Muscle layer of colon (tissue), 2 donors: ENCODE results near the gene DOK4.

Source experiments
- H3K27ac ChIP-seq: one replicate; pipeline ENCODE4 v1.7.0; 2013; ENCODE audit warnings: low read depth, mild to moderate bottlenecking, low read length, moderate library complexity
- H3K27me3 ChIP-seq, 2 donors: one replicate each; pipeline ENCODE4 v1.7.0; 2013; ENCODE audit warnings: low read length in 2 of 2, mild to moderate bottlenecking in 2 of 2; ENCODE audit not compliant: insufficient read depth in 2 of 2, control insufficient read depth in 1 of 2
- H3K36me3 ChIP-seq: one replicate; pipeline ENCODE4 v1.7.0; 2013; ENCODE audit warnings: mild to moderate bottlenecking, low read length; ENCODE audit not compliant: insufficient read depth
- H3K4me1 ChIP-seq: one replicate; pipeline ENCODE4 v1.7.0; 2013; ENCODE audit warnings: mild to moderate bottlenecking, low read length; ENCODE audit not compliant: insufficient read depth
- H3K4me3 ChIP-seq, 2 donors: one replicate each; pipeline ENCODE4 v1.7.0; 2013; ENCODE audit warnings: low read length in 2 of 2, low read depth in 1 of 2, mild to moderate bottlenecking in 1 of 2, moderate library complexity in 1 of 2
- H3K9ac ChIP-seq: one replicate; pipeline ENCODE4 v1.7.0; 2013; ENCODE audit warnings: low read length
- H3K9me3 ChIP-seq: one replicate; pipeline ENCODE4 v1.7.0; 2013; ENCODE audit warnings: mild to moderate bottlenecking, low read length
- donor health status: abdominal sarcoma.
- donor health status: Adenocarcinoma of cecum.

The DOK4 gene

GRCh38 chr16:57427824-57428223 is 58.5 kb downstream of the DOK4 start:
- H3K27me3 ChIP-seq, result no peaks in the 10 kb centered on the region
- no peak overlapping the region for H3K4me3 ChIP-seq
- no peak overlapping the region for H3K27ac ChIP-seq
- H3K36me3 ChIP-seq, result peaks cover 43% of the 10 kb centered on the region
- H3K9me3 ChIP-seq, result no peaks in the 10 kb centered on the region
- H3K4me1 ChIP-seq, result no peaks in the 10 kb centered on the region
- H3K9ac ChIP-seq, result no peak overlapping the region

DNA sequence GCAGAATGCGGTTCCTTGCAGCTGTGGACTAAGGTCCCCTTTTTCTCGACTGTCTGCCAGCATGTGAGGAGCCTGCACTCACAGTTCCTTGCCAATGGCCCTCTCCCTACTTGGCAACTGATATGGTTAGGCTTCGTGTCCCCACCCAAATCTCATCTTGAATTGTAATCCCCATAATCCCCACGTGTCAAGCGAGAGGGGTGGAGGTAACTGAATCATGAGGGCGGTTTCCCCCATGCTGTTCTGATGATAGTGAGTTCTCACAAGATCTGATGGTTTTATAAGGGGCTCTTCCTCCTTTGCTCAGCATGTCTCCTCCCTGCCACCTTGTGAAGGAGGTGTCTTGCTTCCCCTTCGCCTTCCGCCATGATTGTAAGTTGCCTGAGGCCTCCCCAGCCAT is 59.0 kb downstream of the DOK4 start:
- Histone ChIP-seq H3K27me3 (no peaks in the 10 kb centered on the region), H3K36me3 (peaks cover 38% of the 10 kb centered on the region), H3K9ac (no peak overlapping the region), H3K4me1 (peaks cover 4% of the 10 kb centered on the region), H3K9me3 (no peaks in the 10 kb centered on the region), H3K27ac (no peak overlapping the region), H3K4me3 (no peak overlapping the region)

DNA sequence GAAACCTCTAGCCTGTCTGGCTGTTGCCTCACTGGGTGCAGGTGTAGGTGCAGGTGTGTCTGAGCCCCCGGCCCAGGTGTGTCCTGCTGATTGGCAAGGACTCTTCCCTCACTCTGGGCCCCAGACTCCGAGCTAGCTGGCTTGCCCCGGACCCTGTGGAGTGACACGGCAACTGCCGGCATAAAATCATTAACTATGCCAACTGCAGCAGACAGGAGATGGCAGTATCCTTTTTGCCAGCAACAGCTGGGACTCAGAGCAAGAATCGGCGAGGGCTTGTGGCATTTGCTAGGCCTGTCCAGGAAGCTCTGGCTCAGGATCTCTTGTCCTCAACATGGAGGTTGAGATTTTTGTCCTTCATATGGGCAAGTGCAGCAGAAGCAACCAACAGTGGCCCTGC is 59.9 kb downstream of the DOK4 start:
- no peak overlapping the region for H3K9ac ChIP-seq
- no peaks in the 10 kb centered on the region for H3K9me3 ChIP-seq
- no peaks in the 10 kb centered on the region for H3K27me3 ChIP-seq
- H3K27ac ChIP-seq, result no peak overlapping the region
- H3K4me1 ChIP-seq, result peaks cover 9% of the 10 kb centered on the region
- peaks cover 32% of the 10 kb centered on the region for H3K36me3 ChIP-seq
- H3K4me3 ChIP-seq, result no peak overlapping the region

- H3K9ac ChIP-seq, result no peak overlapping the region
- H3K27me3 ChIP-seq, result no peaks in the 10 kb centered on the region
- H3K27ac ChIP-seq, result no peak overlapping the region
- peaks cover 15% of the 10 kb centered on the region for H3K36me3 ChIP-seq
- H3K4me1 ChIP-seq, result peaks cover 9% of the 10 kb centered on the region
- H3K9me3 ChIP-seq, result no peaks in the 10 kb centered on the region
- H3K4me3 ChIP-seq, result no peak overlapping the region
These were observed 61.7 kb downstream of the DOK4 start for GRCh38 chr16:57424583-57424982.

DNA sequence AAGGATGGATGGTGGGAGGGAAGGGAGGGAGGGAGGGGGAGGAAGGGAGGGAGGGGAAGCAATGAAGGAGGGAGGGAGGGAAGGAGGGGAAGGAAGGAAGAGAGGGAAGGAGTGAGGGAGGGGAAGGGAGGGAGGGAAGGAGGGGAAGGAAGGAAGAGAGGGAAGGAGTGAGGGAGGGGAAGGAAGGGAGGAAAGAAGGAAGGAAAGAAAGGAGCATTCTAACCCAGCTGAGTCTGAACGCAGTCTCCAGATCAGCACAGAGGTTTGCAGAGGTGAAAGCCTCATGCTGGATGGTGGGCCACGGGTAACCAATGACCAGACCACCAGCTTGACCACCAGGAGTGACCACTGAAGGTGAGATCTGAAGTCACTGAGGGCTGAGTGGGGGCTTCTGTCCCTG is 63.1 kb downstream of the DOK4 start:
- H3K27ac ChIP-seq, result no peak overlapping the region
- H3K4me1 ChIP-seq, result peaks cover 18% of the 10 kb centered on the region
- no peaks in the 10 kb centered on the region for H3K27me3 ChIP-seq
- H3K4me3 ChIP-seq, result no peak overlapping the region
- H3K9ac ChIP-seq, result no peak overlapping the region
- no peaks in the 10 kb centered on the region for H3K9me3 ChIP-seq
- H3K36me3 ChIP-seq, result peaks cover 4% of the 10 kb centered on the region

DNA sequence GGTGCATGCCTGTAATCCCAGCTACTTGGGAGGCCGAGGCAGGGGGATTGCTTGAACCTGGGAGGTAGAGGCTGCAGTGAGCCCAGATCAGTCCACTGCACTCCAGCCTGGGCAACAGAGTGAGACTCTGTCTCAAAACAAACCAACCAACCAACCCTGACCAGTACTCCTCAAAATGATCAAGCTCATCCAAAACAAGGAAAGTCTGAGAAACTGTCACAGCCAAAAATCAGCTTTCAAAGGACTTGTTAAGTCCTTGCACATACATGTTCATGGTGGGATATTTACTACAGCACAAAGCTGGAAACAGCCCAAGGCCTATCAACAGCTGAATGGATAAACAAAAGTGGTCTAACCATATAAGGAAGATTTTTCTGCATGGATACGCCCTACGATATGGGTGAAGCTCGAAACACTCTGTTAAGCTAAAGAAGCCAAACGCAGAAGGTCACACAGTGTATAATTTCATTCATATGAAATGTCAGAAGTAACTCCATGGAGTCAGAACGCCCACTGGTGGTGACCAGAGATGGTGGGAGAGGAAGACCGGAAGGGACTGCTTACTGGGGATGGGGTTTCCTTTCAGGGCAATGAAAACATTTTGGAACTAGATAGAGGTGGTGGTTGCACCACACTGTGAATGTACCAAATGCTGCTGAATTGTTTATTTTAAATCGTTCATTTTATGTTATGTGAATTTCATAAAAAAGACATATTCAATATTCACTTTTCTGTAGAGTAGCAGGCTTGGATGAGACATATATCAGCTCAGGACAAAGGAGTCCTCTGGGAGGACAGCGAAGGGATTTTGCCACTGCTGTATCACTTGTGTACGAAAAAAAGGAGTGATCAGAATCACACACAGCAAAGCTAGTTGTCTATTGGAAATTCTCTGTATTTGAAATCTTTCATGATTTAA is 64.0 kb downstream of the DOK4 start:
- no peaks in the 10 kb centered on the region for H3K9me3 ChIP-seq
- H3K27ac ChIP-seq, result no peak overlapping the region
- H3K9ac ChIP-seq, result no peak overlapping the region
- H3K36me3 ChIP-seq, result no peaks in the 10 kb centered on the region
- H3K4me3 ChIP-seq, result no peak overlapping the region
- H3K4me1 ChIP-seq, result peaks cover 19% of the 10 kb centered on the region
- H3K27me3 ChIP-seq, result no peaks in the 10 kb centered on the region
